Transverse colon (tissue), 4 donors: ENCODE measurements around the gene SLC26A8. TPM values are rescaled to one million over a fixed set of nuclear protein-coding genes. Genes with fewer than 3 reads are reported as not detected.

Experiments used
- DNase-seq: peaks from one replicate; pipeline ENCODE4 v3.0.0-alpha.2; 2019
- H3K27ac ChIP-seq, 4 donors: fragments of 200-600 bp; sonication (generic); 2 replicates each; pipeline ENCODE4 v1.5.1; 2016 to 2018; ENCODE audit warnings: inconsistent platforms in 4 of 4
- H3K27me3 ChIP-seq: fragments of 200-600 bp; sonication (generic); 2 replicates; pipeline ENCODE4 v1.5.1; 2017; ENCODE audit warnings: inconsistent platforms
- H3K36me3 ChIP-seq, 4 donors: fragments of 200-600 bp; sonication (generic); 2 replicates each; pipeline ENCODE4 v1.5.1; 2017 to 2019; ENCODE audit warnings: inconsistent platforms in 4 of 4
- H3K4me1 ChIP-seq, 4 donors: fragments of 200-600 bp; sonication (generic); 2 replicates each; pipeline ENCODE4 v1.5.1; 2017 to 2020; ENCODE audit warnings: inconsistent platforms in 4 of 4
- H3K4me3 ChIP-seq, 4 donors: fragments of 200-600 bp; sonication (generic); 1 replicate in 1 of 4; 2 replicates in 3 of 4; pipeline versions ENCODE4 v1.5.1 to v1.6.1; 2017 to 2019; ENCODE audit warnings: inconsistent platforms in 4 of 4
- H3K9me3 ChIP-seq, 2 donors: fragments of 200-600 bp; sonication (generic); 2 replicates each; pipeline ENCODE4 v1.5.1; 2017 to 2019; ENCODE audit warnings: inconsistent platforms in 2 of 2
- EP300 ChIP-seq: sonication (generic); formaldehyde crosslinking; IDR thresholded peaks from one replicate; pipeline ENCODE4 v1.6.1; 2017; ENCODE audit warnings: antibody characterized with exemption, low read depth
- POLR2A ChIP-seq: fragments of 450-650 bp; IDR thresholded peaks from one replicate; pipeline ENCODE4 v1.6.1; 2016; ENCODE audit warnings: antibody characterized with exemption, mild to moderate bottlenecking, moderate library complexity
- POLR2AphosphoS5 ChIP-seq, 3 donors: sonication (generic); formaldehyde crosslinking; IDR thresholded peaks; one replicate each; pipeline ENCODE4 v1.6.1; 2016; ENCODE audit warnings: antibody characterized with exemption in 3 of 3
- WGBS, 2 donors: methylation state at CpG; one replicate each; pipeline ENCODE4 v1.1.5; 2018; ENCODE audit warnings: low coverage in 1 of 2; 5-methylcytosine and 5-hydroxymethylcytosine counted together
- in situ Hi-C, 4 donors: fragments of 200-750 bp; cut with MboI; loops; one replicate each; pipeline versions ENCODE4 v1.15.0 to v1.15.1; 2017; ENCODE audit warnings: low sequenced_read_pairs in 3 of 4, low pct_ligation_motif_present in 1 of 4, low pct_unique_long_range_greater_than_20kb in 1 of 4
- intact Hi-C: fragments of 100-400 bp; cut with DNase I; formaldehyde crosslinking; loops from one replicate; pipeline ENCODE4 v1.15.1; 2023; ENCODE audit warnings: low total_unique reads
- total RNA-seq, 4 donors: library from RNA; depleted of rRNA; stranded (reverse); fragments of >200 nt; gene quantifications; one replicate each; pipeline ENCODE4 v1.1.0, GENCODE V29; 2016
- TF ChIP-seq, protein P1 (sequence below), 5 experiments: fragments of 200-600 bp in 3 of 5; fragments of 450-650 bp in 2 of 5; sonication (generic) in 3 of 5; IDR thresholded peaks; 1 replicate in 2 of 5; 2 replicates in 3 of 5; pipeline ENCODE4 v1.5.1; 2016 to 2017; ENCODE audit warnings: antibody characterized with exemption in 5 of 5, inconsistent platforms in 3 of 5, mild to moderate bottlenecking in 2 of 5, moderate library complexity in 1 of 5

SLC26A8 gene
- total RNA-seq, 4 donors from 2014 or later, result 1.1 to 2.6 TPM; not detected in 2

DNA sequence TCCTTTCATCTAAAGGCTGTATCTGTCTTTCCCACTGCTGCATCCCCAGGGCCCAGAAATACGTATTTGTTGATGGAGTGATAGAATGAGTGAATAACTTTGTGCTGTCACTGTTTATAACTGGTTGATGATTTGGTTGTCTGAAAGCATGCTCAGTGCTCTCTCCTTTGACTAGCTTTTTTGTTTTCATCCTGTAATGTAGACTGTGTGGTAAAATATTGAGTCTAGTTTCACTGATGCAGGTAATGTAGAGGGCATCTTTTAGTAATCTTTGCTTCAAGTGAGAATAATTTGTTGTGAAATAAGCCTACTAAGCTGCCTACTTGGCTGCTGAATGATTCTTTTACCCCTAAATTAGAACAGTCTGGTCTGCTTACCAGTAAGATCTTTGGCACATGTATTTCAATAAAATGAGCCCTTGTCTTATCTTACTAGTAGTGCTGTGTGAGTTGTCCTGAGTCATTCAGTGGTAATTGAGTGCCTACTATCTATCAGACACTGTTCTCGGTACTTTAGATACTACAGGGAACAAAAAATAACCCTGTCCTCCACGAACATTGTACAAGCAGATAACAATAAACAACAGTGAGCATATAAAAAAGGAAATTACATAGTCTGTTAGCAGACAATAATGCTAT lies 43.1 kb upstream of the SLC26A8 start:
- H3K4me3 ChIP-seq, result no peak overlapping the region
- TF ChIP-seq POLR2AphosphoS5 (IDR thresholded peaks at IDR 0.05) (no peak), POLR2A (no peak), EP300 (no peak)
- TF ChIP-seq, protein P1, sequence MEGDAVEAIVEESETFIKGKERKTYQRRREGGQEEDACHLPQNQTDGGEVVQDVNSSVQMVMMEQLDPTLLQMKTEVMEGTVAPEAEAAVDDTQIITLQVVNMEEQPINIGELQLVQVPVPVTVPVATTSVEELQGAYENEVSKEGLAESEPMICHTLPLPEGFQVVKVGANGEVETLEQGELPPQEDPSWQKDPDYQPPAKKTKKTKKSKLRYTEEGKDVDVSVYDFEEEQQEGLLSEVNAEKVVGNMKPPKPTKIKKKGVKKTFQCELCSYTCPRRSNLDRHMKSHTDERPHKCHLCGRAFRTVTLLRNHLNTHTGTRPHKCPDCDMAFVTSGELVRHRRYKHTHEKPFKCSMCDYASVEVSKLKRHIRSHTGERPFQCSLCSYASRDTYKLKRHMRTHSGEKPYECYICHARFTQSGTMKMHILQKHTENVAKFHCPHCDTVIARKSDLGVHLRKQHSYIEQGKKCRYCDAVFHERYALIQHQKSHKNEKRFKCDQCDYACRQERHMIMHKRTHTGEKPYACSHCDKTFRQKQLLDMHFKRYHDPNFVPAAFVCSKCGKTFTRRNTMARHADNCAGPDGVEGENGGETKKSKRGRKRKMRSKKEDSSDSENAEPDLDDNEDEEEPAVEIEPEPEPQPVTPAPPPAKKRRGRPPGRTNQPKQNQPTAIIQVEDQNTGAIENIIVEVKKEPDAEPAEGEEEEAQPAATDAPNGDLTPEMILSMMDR (IDR thresholded peaks at IDR 0.05), result no peak
- no peaks in the 10 kb centered on the region for H3K9me3 ChIP-seq
- 58 to 61% methylated on average over 3 of the region's 3 CpGs for WGBS, 2 donors
- in situ Hi-C loops, result no loop called here
- peak overlapping the region in 2 of 4 donors; percentile 40 to 49 for H3K27ac ChIP-seq
- intact Hi-C loops, result no loop called here
- no peaks in the 10 kb centered on the region for H3K27me3 ChIP-seq
- peaks cover 31 to 65% (median 42%) of the 10 kb centered on the region in 4 donors for H3K4me1 ChIP-seq
- no peak for DNase-seq
- no peaks in the 10 kb centered on the region for H3K36me3 ChIP-seq

DNA sequence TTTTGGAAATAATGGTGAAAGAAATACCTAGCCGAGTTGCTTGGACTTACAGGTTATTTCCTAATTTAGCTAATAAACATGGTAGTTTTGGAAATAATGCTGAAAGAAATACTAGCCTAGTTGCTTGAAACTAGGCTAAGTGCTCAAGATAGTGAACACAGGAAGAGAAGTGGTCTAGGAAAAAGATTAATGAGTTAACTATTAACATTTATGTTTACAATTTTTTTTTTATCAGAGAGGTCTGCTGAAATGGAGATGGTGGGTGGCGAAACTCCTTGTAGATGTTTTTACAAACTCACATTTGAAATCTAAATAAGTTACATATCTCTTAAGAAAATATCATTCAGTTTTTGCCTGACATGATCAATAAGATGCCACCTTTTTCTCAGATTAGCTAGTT lies 42.4 kb upstream of the SLC26A8 start:
- Histone ChIP-seq H3K4me3 (no peak overlapping the region), H3K36me3 (no peaks in the 10 kb centered on the region), H3K9me3 (no peaks in the 10 kb centered on the region), H3K27me3 (no peaks in the 10 kb centered on the region), H3K27ac (peak overlapping the region in 1 of 4 donors; percentile 49), H3K4me1 (peaks cover 31 to 65% (median 42%) of the 10 kb centered on the region in 4 donors)
- 85 to 96% methylated on average over 2 of the region's 2 CpGs for WGBS, 2 donors
- TF ChIP-seq EP300 (no peak), POLR2AphosphoS5 (IDR thresholded peaks at IDR 0.05) (no peak), POLR2A (no peak)
- TF ChIP-seq, protein P1 (IDR thresholded peaks at IDR 0.05), result no peak
- intact Hi-C loops (no loop called here), in situ Hi-C loops (no loop called here)
- no peak for DNase-seq

DNA sequence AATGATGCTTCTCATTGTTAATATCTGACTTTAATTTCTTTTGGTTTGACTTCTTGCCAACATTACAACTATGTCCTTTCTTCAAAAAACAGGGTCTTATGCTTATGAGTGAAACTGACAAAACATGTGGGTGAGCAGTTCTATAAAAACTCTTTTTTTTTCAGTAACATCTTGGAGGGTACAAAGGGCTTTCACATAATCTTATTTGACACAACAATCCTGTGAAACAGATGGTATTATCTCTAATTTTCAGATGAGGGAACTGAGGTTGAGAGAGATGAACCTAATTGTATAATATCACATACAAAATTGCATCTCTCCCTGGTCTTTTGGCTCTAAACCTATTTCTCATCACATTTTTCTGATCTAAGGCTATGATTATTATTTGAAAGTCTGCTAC lies 41.5 kb upstream of the SLC26A8 start:
- no peak for DNase-seq
- H3K27ac ChIP-seq, result no peak overlapping the region
- H3K4me1 ChIP-seq, result peaks cover 31 to 65% (median 44%) of the 10 kb centered on the region in 4 donors
- H3K36me3 ChIP-seq, result no peaks in the 10 kb centered on the region
- no peak overlapping the region for H3K4me3 ChIP-seq
- H3K9me3 ChIP-seq, result no peaks in the 10 kb centered on the region
- H3K27me3 ChIP-seq, result no peaks in the 10 kb centered on the region
- intact Hi-C loops, result no loop called here
- in situ Hi-C loops, result no loop called here
- no peak for TF ChIP-seq POLR2AphosphoS5 (IDR thresholded peaks at IDR 0.05)
- no peak for TF ChIP-seq EP300
- TF ChIP-seq, protein P1 (IDR thresholded peaks at IDR 0.05), result no peak
- no peak for TF ChIP-seq POLR2A

DNA sequence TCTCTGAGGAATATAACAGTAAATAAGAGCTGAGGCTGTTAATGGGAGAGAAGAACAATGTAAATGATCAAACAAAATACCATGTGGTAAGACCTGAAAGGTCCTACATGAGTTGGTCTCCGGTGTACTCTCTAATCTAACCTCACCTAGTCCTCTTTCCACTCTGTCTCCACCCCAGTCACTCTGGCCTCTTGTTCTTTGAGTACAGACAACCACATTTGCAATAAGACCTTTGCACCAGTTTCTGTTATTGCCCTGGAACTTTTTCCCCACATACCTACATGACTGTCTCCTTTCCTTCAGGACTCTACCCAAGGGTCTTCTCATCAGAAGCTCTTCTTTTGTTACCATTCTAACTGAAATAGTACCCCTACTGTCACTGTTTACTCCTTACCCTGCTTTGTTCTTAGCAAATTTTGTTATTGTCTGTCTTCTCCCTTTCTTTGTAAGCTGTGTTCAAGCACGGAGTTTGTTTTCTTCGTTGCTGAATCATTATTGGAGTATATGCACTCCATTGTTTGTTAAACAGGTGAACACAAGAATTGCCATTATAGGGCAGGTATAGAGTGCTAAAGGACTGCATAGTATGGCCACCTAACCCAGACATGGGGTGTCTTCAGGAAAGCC lies 40.4 kb upstream of the SLC26A8 start:
- 46 to 54% methylated on average over 2 to 3 of the region's 3 CpGs for WGBS, 2 donors
- H3K27me3 ChIP-seq, result no peaks in the 10 kb centered on the region
- peaks cover 0 to 3% (median 0%) of the 10 kb centered on the region in 4 donors for H3K36me3 ChIP-seq
- in situ Hi-C loops (no loop called here), intact Hi-C loops (no loop called here)
- no peak overlapping the region for H3K4me3 ChIP-seq
- H3K27ac ChIP-seq, result peak overlapping the region; percentile 52 to 65 (median 63)
- TF ChIP-seq POLR2AphosphoS5 (IDR thresholded peaks at IDR 0.05), result peak in 1 of 3 donors; percentile 33
- no peak for TF ChIP-seq POLR2A
- no peak for TF ChIP-seq EP300
- TF ChIP-seq, protein P1 (IDR thresholded peaks at IDR 0.05), result no peak
- H3K4me1 ChIP-seq, result peaks cover 31 to 63% (median 43%) of the 10 kb centered on the region in 4 donors
- no peaks in the 10 kb centered on the region for H3K9me3 ChIP-seq
- peak; percentile 39 for DNase-seq
